Measurements from ENCODE around the gene SRSF3. TPM values are rescaled to one million over a fixed set of nuclear protein-coding genes. Genes with fewer than 3 reads are reported as not detected.
"Not testable (repeated sequence)": the region's sequence is repeated elsewhere in the genome, so short reads cannot be mapped to it uniquely, and the experiment has no call there.

The SRSF3 gene
- total RNA-seq, 2 experiments from 2014 or later = 550 to 556 TPM

GRCh38 chr6:36605560-36606391 is 11.6 kb downstream of the SRSF3 start:
- no peak for TF ChIP-seq CTCF (IDR thresholded peaks at IDR 0.05)
- Mint-ChIP-seq H3K36me3 (ENCODE audit: low read depth) (peaks cover 96% of the 10 kb centered on the region), H3K27me3 (no peaks in the 10 kb centered on the region), H3K4me1 (ENCODE audit: low read depth) (peaks cover 88% of the 10 kb centered on the region), H3K9me3 (no peaks in the 10 kb centered on the region), H3K4me3 (peak overlapping the region; percentile 72), H3K27ac (peak overlapping the region; percentile 97)
- intact Hi-C loops (cut with DNase I, micrococcal nuclease) = no loop called here
- Histone ChIP-seq H3K27me3 (ENCODE audit: control insufficient read depth in 1 of 2, insufficient read depth in 2 of 2, low read length in 2 of 2) (no peaks in the 10 kb centered on the region), H3K4me3 (ENCODE audit: low read length) (no peak overlapping the region), H3K4me1 (ENCODE audit: insufficient read depth, low read length) (peaks cover 61% of the 10 kb centered on the region), H3K36me3 (ENCODE audit: insufficient read depth, low read length) (peaks cover 97% of the 10 kb centered on the region), H3K27ac (ENCODE audit: low read depth in 1 of 2, low read length in 2 of 2) (peak overlapping the region in 1 of 2 donors; percentile 28), H3K9me3 (ENCODE audit: control insufficient read depth in 1 of 2, insufficient read depth in 1 of 2, low read length in 2 of 2) (no peaks in the 10 kb centered on the region)
- ChIA-PET POLR2A (interaction anchor here (1.5 to 6.1 kb wide), 2 partner anchors 8 to 9 kb away, joined by 4 to 60 read pairs; partner anchors contain the start of gene SRSF3), CTCF (interaction anchor here (1.5 to 3.4 kb wide), 2 partner anchors 10 to 154 kb away, joined by 5 to 21 read pairs; no protein-coding TSS in a partner anchor)
- peak; percentile 25 for ATAC-seq (ENCODE audit: poor library complexity)
- DNase-seq = peak in 1 of 14 experiments; percentile 15

GRCh38 chr6:36607305-36607682 is 13.1 kb downstream of the SRSF3 start:
- Mint-ChIP-seq H3K27ac (peak overlapping the region; percentile 65), H3K4me3 (peak overlapping the region; percentile 6), H3K36me3 (ENCODE audit: low read depth) (peaks cover 96% of the 10 kb centered on the region), H3K4me1 (ENCODE audit: low read depth) (peaks cover 78% of the 10 kb centered on the region)
- H3K9me3 Mint-ChIP-seq; H3K27me3 Mint-ChIP-seq; DNase-seq; intact Hi-C loops (cut with DNase I, micrococcal nuclease); H3K27me3 ChIP-seq (ENCODE audit: control insufficient read depth in 1 of 2, insufficient read depth in 2 of 2, low read length in 2 of 2); H3K4me3 ChIP-seq (ENCODE audit: low read length); ATAC-seq (ENCODE audit: poor library complexity); H3K27ac ChIP-seq (ENCODE audit: low read depth in 1 of 2, low read length in 2 of 2); H3K9me3 ChIP-seq (ENCODE audit: control insufficient read depth in 1 of 2, insufficient read depth in 1 of 2, low read length in 2 of 2): not testable (repeated sequence)
- Histone ChIP-seq H3K4me1 (ENCODE audit: insufficient read depth, low read length) (peaks cover 51% of the 10 kb centered on the region), H3K36me3 (ENCODE audit: insufficient read depth, low read length) (peaks cover 94% of the 10 kb centered on the region)
- POLR2A ChIA-PET = interaction anchor here (0.7 to 6.1 kb wide), 7 partner anchors 8 to 173 kb away, joined by 3 to 60 read pairs (median 4); partner anchors contain the start of gene SRSF3
- CTCF ChIA-PET = interaction anchor here (0.8 to 3.4 kb wide), 3 partner anchors 8 to 152 kb away, joined by 3 to 21 read pairs (median 5); no protein-coding TSS in a partner anchor

GRCh38 chr6:36607683-36608386 is 13.7 kb downstream of the SRSF3 start:
- intact Hi-C loops (cut with DNase I, micrococcal nuclease) = no loop called here
- Mint-ChIP-seq H3K27ac (peak overlapping the region; percentile 65), H3K27me3 (no peaks in the 10 kb centered on the region), H3K36me3 (ENCODE audit: low read depth) (peaks cover 96% of the 10 kb centered on the region), H3K4me1 (ENCODE audit: low read depth) (peaks cover 72% of the 10 kb centered on the region), H3K4me3 (peak overlapping the region; percentile 6), H3K9me3 (no peaks in the 10 kb centered on the region)
- Histone ChIP-seq H3K4me1 (ENCODE audit: insufficient read depth, low read length) (peaks cover 49% of the 10 kb centered on the region), H3K4me3 (ENCODE audit: low read length) (no peak overlapping the region), H3K27ac (ENCODE audit: low read depth in 1 of 2, low read length in 2 of 2) (no peak overlapping the region), H3K9me3 (ENCODE audit: control insufficient read depth in 1 of 2, insufficient read depth in 1 of 2, low read length in 2 of 2) (no peaks in the 10 kb centered on the region), H3K27me3 (ENCODE audit: control insufficient read depth in 1 of 2, insufficient read depth in 2 of 2, low read length in 2 of 2) (no peaks in the 10 kb centered on the region), H3K36me3 (ENCODE audit: insufficient read depth, low read length) (peaks cover 93% of the 10 kb centered on the region)
- ChIA-PET POLR2A (interaction anchor here (0.7 to 6.1 kb wide), 6 partner anchors 7 to 173 kb away, joined by 3 to 60 read pairs (median 4); partner anchors contain the start of gene SRSF3), CTCF (interaction anchor here (0.5 to 3.4 kb wide), 2 partner anchors 7 to 12 kb away, joined by 5 to 21 read pairs; no protein-coding TSS in a partner anchor)
- DNase-seq (no peak), ATAC-seq (ENCODE audit: poor library complexity) (no peak)
- TF ChIP-seq CTCF (IDR thresholded peaks at IDR 0.05) = no peak
